A204.1 (cell line): ENCODE results near the gene CC2D1A.

Experiments used
- FAIRE-seq: peaks from 2 replicates; lab custom pipeline; 2012; peaks lifted over from hg19 to GRCh38; lab: Jason Lieb, UNC

Gene CC2D1A

DNA sequence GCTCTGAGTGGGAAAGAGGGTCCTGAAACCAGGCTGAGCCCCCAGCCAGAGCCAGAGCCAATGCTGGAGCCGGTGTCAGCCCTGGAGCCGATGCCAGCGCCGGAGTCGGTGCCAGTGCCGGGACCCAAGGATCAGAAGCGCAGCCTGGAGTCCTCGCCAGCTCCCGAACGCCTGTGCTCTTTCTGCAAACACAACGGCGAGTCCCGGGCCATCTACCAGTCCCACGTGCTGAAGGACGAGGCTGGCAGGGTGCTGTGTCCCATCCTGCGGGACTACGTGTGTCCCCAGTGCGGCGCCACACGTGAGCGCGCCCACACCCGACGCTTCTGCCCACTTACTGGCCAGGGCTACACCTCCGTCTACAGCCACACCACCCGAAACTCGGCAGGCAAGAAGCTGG, 28.7 kb upstream of the CC2D1A start:
- FAIRE-seq, result no peak

GRCh38 chr19:13880059-13881043, 25.6 kb upstream of the CC2D1A start:
- FAIRE-seq, result peak; percentile 91

- FAIRE-seq, result no peak
Observed at GRCh38 chr19:13881251-13881691, 24.7 kb upstream of the CC2D1A start.

- no peak for FAIRE-seq
Observed at GRCh38 chr19:13881692-13882418, 24.1 kb upstream of the CC2D1A start.

DNA sequence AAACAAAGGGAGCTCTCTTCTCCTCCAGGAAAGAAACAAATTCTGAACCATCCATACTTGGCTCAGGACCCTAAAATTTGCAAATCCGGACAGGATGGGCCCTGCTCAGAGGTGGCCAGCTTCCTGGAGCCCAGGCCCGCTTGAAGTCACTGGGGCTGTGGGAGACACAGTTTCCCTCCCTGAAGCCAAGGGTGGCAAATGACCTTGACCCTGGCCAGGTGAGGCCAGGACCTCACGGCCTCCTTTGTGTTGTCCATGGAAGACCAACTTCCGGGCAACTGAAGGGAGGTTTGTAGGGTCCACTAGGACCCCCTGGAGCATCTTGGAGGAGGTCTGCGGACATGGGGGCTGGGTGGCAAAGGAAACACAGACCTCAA, 23.6 kb upstream of the CC2D1A start:
- FAIRE-seq, result no peak

DNA sequence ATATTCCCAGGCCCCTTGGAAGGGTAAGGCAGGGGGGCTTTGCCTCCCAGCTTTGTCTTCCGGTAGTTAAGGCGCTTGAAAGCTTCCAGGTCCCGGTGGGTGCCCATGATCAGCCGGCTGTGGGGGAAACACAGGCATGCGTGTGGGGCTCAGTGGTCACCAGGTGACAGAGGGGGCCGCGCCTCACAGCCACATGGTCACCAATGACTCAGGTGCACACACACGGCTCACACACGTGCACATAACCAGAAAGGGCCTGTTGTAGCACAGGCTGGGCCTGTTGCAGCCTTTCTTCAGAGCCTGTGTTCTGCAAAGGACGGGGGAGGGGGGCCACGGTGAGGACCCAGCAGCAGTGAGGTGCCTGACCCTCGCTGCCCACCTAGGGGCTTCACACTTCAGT, 23.2 kb upstream of the CC2D1A start:
- FAIRE-seq, result no peak

DNA sequence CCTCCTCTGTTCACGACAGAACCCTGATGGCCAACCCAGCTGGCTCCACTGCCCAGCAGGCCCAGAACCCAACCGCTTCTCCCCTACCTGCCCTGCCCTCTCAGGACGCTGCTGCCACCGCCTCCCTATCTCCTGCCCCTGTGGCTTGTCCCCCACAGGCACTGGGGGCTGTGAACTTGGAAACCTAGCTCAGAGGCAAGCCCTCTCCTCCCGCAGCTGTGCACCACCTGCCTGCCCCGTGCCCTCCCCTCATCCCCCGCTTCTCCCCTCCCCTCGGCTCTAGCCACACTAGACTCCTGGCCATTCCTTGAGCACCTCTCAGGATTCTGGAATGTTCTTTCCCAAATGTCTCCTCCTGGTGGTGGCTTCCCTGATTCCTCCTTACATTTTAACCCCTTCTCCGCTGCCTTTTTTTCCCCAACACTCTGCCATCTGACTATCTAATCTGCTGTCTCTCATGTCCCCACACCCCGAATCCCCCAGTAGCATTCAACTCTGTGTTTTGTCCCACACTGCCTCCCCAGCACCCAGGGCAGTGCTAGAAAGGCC, 22.4 kb upstream of the CC2D1A start:
- FAIRE-seq, result no peak

- no peak for FAIRE-seq
Observed at GRCh38 chr19:13884726-13885591, 21.0 kb upstream of the CC2D1A start.

DNA sequence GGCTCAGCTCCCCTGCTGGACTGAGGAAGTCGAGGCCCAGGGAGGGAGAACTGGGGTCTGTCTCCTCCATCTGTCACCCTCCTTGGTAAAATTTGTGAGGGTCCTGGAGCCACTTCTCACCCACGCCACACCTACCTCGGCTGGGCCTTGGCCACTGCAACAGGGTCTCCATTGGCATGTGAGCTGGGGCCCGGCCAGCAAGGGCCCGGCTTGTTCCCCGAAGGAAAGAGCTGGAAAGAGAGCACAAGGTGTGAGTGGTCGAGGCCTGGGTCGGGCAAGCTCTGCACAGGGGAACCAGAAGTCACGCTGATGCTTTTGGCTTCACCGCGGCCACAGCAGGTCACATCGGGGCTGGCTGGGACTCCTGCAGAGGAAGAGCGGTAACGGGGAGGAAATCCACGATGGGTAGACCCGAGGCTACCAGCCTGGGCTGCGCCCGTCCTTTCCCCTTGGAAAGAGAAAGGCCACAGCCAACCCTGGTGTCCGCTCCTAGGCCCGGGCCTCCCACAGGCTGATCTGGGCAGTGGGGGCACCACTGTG, 20.1 kb upstream of the CC2D1A start:
- FAIRE-seq, result no peak

DNA sequence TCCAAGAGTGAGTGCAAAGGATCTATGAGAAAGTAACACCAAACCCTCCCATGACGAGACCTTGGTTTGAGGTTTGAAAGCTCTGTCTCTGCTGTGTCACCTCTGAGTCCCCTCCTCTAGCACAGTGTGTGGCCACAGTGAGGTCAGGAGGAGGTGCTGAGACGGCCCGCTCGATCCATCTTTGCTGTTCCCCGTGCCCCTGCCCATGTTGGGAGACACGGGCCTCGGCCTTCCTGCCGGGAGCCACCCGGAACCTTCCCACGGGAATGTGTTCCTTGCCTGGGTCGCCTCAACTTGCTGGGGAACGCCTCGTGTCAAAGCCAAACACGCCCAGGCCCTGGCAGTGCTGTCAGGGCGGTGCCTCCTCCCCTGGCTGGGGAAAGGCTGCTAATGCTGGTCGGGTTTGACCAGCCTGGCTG, 19.0 kb upstream of the CC2D1A start:
- FAIRE-seq, result no peak

- FAIRE-seq, result no peak
Observed at GRCh38 chr19:13887517-13887916, 18.5 kb upstream of the CC2D1A start.

- no peak for FAIRE-seq
Observed at GRCh38 chr19:13888281-13888680, 17.7 kb upstream of the CC2D1A start.

DNA sequence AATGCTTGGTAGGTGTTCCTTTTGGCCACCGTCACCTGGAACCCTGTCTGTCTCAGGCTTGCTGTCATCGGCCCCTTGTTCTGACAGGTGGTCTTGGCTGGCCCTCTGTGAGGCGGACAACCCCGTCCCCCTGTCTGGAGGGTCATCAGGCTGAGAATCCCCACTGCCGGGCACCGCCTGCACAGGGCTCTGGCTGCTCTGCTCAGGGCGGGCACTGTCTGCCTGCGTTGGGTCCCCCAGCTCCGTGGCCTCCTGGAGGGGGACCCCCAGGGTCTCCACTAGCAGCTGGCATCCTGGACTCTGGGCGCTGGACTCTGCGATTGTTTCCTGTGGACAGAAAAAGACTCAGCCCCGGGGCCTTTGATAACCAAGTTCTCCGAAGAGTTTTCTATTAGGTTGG, 15.9 kb upstream of the CC2D1A start:
- FAIRE-seq, result no peak

DNA sequence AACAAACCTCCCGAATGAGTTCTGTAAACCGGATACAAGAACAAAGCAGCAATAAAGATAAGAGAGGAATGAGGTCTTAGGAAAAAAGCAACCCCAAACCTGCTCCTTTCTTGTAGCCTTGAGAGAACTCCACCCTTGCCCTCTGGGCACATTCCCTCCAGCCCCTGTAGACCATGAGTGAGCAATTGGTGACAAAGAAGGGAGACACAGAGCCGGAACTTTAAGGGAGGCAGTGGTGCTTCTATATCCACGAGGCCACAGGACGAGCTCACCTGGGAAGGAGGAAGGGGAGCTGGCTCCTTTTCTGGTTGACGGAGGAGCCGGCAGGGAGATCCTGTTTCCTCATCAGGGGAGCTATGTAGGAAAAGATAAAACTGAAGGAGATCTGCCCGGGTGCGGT, 13.1 kb upstream of the CC2D1A start:
- FAIRE-seq, result no peak

GRCh38 chr19:13894552-13894951, 11.4 kb upstream of the CC2D1A start:
- no peak for FAIRE-seq

- peak; percentile 97 for FAIRE-seq
Observed at GRCh38 chr19:13896227-13896626, 9.8 kb upstream of the CC2D1A start.

- FAIRE-seq, result no peak
Observed at GRCh38 chr19:13899393-13899792, 6.6 kb upstream of the CC2D1A start.

DNA sequence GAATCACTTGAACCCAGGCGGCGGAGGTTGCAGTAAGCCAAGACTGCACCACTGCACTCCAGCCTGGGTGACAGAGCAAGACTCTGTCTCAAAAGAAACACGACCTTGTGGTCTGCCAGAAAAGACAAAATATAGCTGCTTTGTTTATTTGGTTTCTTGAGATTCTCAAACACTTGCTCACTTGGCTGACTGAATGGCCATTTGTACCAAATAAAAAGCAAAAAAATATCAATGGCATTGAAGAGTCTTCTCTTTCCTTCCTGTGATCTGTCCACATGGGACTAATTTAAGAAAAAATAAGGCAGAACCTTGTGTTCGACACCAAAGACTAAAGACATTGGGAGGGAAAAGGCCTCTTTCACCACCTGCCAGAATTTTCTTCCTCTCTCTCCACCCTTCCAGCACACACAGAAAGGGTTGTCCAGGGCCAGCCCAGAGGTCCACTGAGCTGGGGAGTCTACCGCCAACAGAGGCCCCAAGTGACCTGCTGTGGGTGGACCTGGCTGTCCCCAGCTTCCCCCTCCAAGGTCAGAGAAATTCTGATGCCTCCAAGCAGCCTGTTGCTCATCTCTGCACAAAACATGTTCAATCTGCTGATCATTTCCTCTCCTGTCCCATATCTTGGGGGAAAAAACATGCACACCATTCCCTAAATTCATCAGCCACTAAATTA, 6.0 kb upstream of the CC2D1A start:
- no peak for FAIRE-seq

- no peak for FAIRE-seq
Observed at GRCh38 chr19:13902993-13903555, 2.9 kb upstream of the CC2D1A start.

DNA sequence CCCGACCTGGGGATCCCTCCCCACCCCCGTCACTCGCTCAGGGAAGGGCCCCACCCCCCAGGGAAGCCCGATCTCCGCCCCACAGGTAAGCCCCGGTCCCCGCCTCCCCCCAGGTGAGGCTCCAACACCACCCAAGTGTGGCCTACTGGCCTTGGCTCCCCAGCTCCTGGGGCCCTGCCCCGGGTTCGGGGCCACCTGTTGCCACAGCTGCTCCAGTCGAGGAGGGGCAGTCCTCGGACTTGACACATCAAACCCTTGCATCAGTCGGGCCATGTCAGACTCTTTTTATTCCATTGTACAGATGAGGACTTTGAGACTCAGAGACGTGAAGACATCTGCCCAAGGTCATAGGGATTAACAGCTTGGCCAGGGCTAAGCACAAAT, 512 bp downstream of the CC2D1A start:
- FAIRE-seq, result no peak

DNA sequence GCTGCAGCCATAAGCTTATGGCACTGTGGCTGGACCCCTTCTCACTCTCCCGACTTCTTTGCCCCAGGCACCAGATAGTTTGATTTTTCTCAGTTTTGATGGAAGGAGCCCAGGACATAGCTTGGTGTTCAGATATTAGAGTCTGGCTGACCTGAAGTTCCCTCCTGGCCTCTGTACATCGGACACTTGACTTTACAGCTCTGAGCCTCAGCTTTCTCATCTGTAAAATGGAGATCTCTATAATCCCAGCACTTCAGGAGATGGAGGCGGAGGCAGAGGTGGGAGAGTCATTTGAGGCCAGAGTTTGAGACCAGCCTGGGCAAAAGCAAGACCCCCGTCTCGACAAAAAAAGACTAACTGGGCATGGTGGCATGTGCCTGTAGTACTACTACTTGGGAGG, 909 bp downstream of the CC2D1A start:
- no peak for FAIRE-seq
